Measurements from ENCODE around the gene PHF19.
A peak's percentile ranks its signal among the peaks of the same experiment; 100 is the strongest.

The PHF19 gene

DNA sequence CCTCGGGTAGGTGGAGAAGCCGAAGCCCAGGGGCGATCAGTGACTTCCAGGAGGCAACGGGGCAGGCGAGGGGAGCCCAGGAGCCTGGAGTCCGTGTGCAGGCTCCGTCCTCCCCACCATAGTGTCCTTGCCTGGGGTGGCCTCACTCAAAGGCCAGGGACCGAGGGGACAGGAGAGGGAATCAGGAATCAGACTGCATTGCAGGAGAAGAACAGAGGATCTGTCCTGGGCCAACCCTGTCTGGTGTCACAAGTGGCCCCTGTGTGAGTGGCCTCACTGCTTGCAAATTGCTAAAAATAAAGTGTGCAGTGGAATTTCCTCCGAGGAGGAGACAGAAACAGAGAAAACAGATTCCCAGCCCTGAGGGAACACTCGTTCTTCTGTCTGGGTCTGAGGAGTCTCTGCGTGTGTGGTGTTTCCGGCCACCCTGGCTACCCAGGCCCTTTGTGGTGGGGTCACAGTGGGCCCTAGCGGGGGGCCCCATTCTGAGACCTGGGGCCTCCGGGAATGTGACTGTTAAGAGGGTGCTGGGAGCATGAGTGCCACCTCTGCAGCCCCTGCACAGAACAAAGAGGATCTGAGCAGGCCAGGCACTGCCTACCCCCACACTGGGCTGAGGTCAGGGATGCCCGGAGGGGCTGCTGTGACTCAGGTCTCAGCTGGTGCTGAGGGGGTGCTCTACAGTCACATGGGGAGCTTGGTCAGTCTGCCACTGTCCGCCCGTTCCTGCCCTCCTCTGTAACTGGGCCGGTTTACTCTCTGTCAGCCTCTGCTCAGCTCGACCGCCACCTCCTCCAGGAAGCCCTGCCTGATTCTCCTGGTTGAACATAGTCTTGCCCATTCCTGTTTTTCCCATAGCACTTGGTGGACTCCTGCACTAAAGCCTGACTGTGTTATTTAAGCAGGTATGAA lies 42.2 kb upstream of the PHF19 start:
- 83 to 90% methylated on average over 14 to 18 of the region's 20 CpGs for WGBS, 2 experiments (ENCODE audit: insufficient coverage in 2 of 2)
- peak overlapping the region; percentile 86 for H3K27ac ChIP-seq (ENCODE audit: low read depth, low read length, severe bottlenecking)

DNA sequence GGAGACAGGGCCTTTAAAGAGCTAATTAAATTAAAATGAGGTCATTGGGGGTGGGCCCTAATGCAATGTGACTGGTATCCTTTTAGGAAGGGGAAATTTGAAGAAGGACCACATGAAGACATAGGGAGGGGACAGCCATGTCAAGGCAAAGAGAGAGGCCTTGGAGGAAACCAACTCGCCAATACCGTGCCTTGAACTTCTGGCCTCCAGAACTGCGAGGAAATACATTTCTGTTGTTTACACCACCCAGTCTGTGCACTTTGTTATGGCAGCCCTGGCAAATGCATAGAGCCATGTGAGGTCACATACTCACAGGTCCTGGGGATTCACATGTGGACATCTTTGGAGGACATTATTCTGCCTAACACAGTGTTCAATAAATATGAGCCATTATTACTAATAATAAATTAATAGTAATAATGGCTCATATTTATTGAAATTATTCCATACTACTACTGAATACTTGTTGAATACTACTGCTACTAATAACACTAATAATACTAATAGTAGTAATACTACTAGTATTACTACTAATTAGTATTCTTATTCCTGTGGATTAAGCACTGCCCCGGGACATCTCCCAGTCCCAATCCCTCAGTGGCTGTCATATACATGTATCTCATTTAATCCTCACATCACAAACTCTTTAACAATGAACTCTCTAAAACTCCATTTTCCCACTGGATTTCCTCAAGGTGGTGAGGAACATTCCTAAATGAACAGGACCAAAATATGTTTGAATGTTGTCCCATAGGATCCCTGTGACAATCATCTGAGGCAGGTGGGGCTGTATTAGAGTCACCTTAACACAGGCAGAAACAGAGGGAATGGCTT lies 41.2 kb upstream of the PHF19 start:
- H3K4me1 ChIP-seq (ENCODE audit: control insufficient read depth, insufficient read depth, low read length, poor library complexity, severe bottlenecking) = peaks cover 37% of the 10 kb centered on the region
- no peaks in the 10 kb centered on the region for H3K36me3 ChIP-seq (ENCODE audit: control insufficient read depth, insufficient read depth, low read length)
- H3K27ac ChIP-seq (ENCODE audit: low read depth, low read length, severe bottlenecking) = no peak overlapping the region
- H3K4me3 ChIP-seq (ENCODE audit: extremely low read depth, insufficient read depth, low read length, poor library complexity, severe bottlenecking) = no peak overlapping the region
- H3K9me3 ChIP-seq (ENCODE audit: control insufficient read depth, low read length) = peaks cover 3% of the 10 kb centered on the region
- 94 to 97% methylated on average over 3 to 4 of the region's 4 CpGs for WGBS, 2 experiments (ENCODE audit: insufficient coverage in 2 of 2)

More for the DNA sequence above, 42.2 kb upstream of the PHF19 start:
- peaks cover 3% of the 10 kb centered on the region for H3K9me3 ChIP-seq (ENCODE audit: control insufficient read depth, low read length)
- no peaks in the 10 kb centered on the region for H3K36me3 ChIP-seq (ENCODE audit: control insufficient read depth, insufficient read depth, low read length)
- no peak overlapping the region for H3K4me3 ChIP-seq (ENCODE audit: extremely low read depth, insufficient read depth, low read length, poor library complexity, severe bottlenecking)
- peaks cover 37% of the 10 kb centered on the region for H3K4me1 ChIP-seq (ENCODE audit: control insufficient read depth, insufficient read depth, low read length, poor library complexity, severe bottlenecking)

DNA sequence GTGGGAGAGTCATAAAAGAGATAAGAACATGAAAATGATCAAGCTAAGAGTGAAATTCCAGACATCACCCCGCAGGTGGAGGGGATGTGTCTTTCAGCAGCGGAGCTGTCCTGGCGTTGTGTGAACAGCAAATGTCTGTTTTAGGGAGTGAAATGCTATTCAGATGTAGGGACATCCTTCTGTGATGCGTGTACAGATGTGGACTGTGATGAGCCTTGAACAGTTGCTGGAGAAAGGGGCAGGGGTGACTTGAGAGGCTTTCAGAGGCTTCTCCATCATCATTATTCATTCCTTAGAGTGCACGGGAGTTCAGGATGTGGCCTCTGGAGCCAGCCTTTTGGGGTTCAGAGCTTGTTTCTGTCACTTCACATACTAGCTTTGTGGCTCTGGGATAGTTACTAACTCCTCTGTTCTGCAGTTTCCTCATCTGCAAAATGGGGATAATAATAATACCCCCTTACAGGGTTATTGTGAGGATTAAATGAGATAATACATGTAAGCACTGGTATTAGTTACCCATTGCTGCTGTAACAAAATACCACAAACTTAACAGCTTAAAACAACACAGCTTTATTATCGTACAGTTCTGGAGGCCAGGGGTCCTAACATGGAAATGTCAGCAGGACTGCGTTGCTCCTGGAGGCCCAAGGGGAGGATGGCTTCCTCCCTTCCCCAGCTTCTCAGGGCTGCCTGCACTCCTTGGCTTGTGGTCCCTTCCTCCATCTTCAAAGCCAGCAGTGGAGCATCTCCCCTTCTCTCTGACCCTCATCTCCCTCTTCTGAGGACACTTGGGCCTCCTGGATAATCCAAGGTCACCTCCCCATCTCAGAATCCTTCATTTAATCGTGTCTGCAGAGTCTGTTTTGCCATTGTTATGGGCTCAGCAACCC lies 40.2 kb upstream of the PHF19 start:
- Histone ChIP-seq H3K27ac (ENCODE audit: low read depth, low read length, severe bottlenecking) (no peak overlapping the region), H3K4me3 (ENCODE audit: extremely low read depth, insufficient read depth, low read length, poor library complexity, severe bottlenecking) (no peak overlapping the region), H3K4me1 (ENCODE audit: control insufficient read depth, insufficient read depth, low read length, poor library complexity, severe bottlenecking) (peaks cover 37% of the 10 kb centered on the region), H3K9me3 (ENCODE audit: control insufficient read depth, low read length) (peaks cover 3% of the 10 kb centered on the region), H3K36me3 (ENCODE audit: control insufficient read depth, insufficient read depth, low read length) (no peaks in the 10 kb centered on the region)
- 91 to 95% methylated on average over 7 of the region's 8 CpGs for WGBS, 2 experiments (ENCODE audit: insufficient coverage in 2 of 2)

DNA sequence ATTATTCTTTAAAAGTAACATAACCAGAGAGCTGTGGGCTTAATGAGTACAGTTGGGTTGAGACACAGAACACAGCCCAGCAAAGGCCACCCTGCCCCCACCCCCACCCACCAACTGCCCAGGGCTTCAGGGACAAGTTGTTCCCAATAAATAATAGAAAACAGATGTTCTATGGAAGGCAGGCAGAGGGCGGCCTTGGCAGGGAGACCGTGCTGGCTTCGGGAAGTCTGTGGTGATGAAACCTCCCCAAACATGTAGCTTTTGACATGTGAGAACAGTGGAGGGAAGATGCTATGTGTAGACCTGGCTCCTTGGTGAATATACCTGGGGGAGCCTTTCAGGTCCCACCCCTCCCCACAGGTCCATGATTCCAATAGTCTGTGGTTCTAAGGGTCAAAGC lies 39.6 kb upstream of the PHF19 start:
- WGBS, 2 experiments (ENCODE audit: insufficient coverage in 2 of 2) = 65 to 70% methylated on average over 2 to 3 of the region's 3 CpGs
- Histone ChIP-seq H3K4me3 (ENCODE audit: extremely low read depth, insufficient read depth, low read length, poor library complexity, severe bottlenecking) (no peak overlapping the region), H3K27ac (ENCODE audit: low read depth, low read length, severe bottlenecking) (no peak overlapping the region)

DNA sequence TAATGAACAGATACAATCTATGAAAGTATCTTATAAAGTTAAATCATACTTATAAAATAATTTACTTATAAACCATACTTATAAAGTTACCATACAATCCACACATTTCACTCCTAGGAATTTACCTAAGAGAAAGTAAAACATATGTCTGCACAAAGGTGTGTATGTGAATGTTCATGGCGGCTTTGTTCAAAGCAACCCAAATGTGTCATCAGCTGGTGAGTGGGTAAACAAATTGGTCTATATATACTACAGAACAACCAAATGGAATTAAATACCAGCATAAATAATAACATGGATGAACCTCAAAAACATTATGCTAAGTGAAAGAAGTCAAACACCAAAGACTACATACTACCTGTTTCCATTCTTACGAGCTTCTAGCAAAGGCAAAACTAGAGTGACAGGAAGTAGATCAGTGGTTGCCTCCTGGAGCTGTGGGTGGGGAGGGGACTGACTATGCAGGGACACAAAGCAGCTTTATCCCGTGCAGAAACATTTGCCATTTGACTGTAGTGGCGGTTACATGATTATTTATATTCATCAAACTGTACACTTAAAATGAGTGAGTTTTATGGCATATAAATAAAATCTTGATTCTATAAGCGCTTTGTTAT lies 39.0 kb upstream of the PHF19 start:
- Histone ChIP-seq H3K4me1 (ENCODE audit: control insufficient read depth, insufficient read depth, low read length, poor library complexity, severe bottlenecking) (peaks cover 25% of the 10 kb centered on the region), H3K9me3 (ENCODE audit: control insufficient read depth, low read length) (peaks cover 3% of the 10 kb centered on the region), H3K4me3 (ENCODE audit: extremely low read depth, insufficient read depth, low read length, poor library complexity, severe bottlenecking) (no peak overlapping the region), H3K27ac (ENCODE audit: low read depth, low read length, severe bottlenecking) (no peak overlapping the region), H3K36me3 (ENCODE audit: control insufficient read depth, insufficient read depth, low read length) (no peaks in the 10 kb centered on the region)
- WGBS, 2 experiments (ENCODE audit: insufficient coverage in 2 of 2) = 80% methylated on average over 1 of the region's 5 CpGs; no CpG with 5 or more reads in 1 of the 2 experiments

More for the DNA sequence above, 39.6 kb upstream of the PHF19 start:
- Histone ChIP-seq H3K4me1 (ENCODE audit: control insufficient read depth, insufficient read depth, low read length, poor library complexity, severe bottlenecking) (peaks cover 31% of the 10 kb centered on the region), H3K36me3 (ENCODE audit: control insufficient read depth, insufficient read depth, low read length) (no peaks in the 10 kb centered on the region), H3K9me3 (ENCODE audit: control insufficient read depth, low read length) (peaks cover 3% of the 10 kb centered on the region)

DNA sequence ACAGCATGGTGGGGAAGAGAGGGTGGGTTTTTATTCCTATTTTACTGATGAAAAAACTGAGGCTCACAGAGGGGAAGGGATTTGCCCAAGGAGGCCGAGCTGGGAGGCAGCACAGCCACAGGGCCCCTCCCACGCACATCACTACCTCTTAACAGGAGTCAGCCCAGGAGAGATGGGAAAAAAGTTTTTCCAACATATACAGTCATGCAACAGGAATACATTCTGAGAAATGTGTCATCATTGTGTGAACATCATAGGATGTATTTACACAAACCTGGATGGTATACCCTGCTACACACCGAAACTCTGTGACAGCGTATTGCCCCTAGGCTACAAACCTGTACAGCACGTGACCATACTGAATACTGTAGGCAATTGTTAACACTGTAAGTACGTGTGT lies 38.0 kb upstream of the PHF19 start:
- no peak overlapping the region for H3K4me3 ChIP-seq (ENCODE audit: extremely low read depth, insufficient read depth, low read length, poor library complexity, severe bottlenecking)
- peaks cover 3% of the 10 kb centered on the region for H3K9me3 ChIP-seq (ENCODE audit: control insufficient read depth, low read length)
- 100% methylated on average over 1 of the region's 6 CpGs; no CpG with 5 or more reads in 1 of the 2 experiments for WGBS, 2 experiments (ENCODE audit: insufficient coverage in 2 of 2)
- H3K4me1 ChIP-seq (ENCODE audit: control insufficient read depth, insufficient read depth, low read length, poor library complexity, severe bottlenecking) = peaks cover 16% of the 10 kb centered on the region
- H3K36me3 ChIP-seq (ENCODE audit: control insufficient read depth, insufficient read depth, low read length) = no peaks in the 10 kb centered on the region
- H3K27ac ChIP-seq (ENCODE audit: low read depth, low read length, severe bottlenecking) = no peak overlapping the region

DNA sequence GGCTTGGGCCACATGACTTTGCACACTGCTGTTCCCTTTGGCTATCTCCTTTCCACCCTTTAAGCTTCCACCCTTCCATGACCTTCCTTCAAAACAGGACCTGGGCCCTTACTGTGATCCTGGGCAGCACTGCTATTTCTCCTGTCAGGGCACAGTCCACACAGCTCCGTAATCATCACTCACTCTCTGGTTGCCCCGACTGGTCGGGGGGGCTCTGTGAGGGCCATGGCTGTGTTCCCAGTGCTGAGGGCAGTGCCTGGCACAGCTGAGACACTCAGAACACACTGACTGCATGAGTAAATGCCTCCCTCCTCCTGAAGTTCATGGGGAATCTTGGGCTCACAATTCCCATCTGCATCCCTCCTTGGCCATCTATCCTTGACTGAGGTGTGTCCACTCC lies 37.4 kb upstream of the PHF19 start:
- H3K9me3 ChIP-seq (ENCODE audit: control insufficient read depth, low read length) = peaks cover 3% of the 10 kb centered on the region
- WGBS, 2 experiments (ENCODE audit: insufficient coverage in 2 of 2) = 92 to 96% methylated on average over 2 to 3 of the region's 3 CpGs
- H3K36me3 ChIP-seq (ENCODE audit: control insufficient read depth, insufficient read depth, low read length) = no peaks in the 10 kb centered on the region
- peaks cover 11% of the 10 kb centered on the region for H3K4me1 ChIP-seq (ENCODE audit: control insufficient read depth, insufficient read depth, low read length, poor library complexity, severe bottlenecking)
- no peak overlapping the region for H3K4me3 ChIP-seq (ENCODE audit: extremely low read depth, insufficient read depth, low read length, poor library complexity, severe bottlenecking)
- H3K27ac ChIP-seq (ENCODE audit: low read depth, low read length, severe bottlenecking) = no peak overlapping the region

DNA sequence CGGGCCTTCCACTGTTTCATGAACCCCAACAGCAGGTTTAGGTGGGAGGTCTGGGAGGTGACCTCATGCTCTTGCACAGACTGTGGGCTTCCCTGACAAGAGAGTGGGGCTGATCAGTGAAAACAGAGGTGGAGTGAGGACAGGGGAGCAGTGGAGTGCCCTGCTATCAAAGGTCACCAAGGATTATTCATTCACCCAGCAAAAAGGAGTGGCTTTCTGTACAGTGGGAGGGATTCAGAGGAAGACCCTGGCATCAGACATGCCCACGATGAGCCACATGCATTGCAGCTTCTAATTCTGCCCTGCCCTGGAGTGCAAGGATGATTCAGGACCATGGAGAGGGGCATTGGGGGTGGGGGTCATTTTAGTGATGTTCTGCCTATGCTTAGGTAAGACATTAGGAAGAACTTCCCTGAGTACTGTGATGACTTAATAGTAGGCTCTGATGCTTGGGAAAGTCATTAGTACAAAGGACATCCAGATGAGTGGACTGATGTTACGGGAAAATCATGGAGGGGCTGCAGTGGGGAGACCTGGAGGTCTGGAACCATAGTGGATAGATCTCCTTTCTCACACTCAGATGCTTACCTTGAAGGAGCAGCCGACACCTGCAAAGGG lies 36.8 kb upstream of the PHF19 start:
- WGBS, 2 experiments (ENCODE audit: insufficient coverage in 2 of 2) = 69 to 91% methylated on average over 3 to 4 of the region's 4 CpGs
- peaks cover 3% of the 10 kb centered on the region for H3K9me3 ChIP-seq (ENCODE audit: control insufficient read depth, low read length)

DNA sequence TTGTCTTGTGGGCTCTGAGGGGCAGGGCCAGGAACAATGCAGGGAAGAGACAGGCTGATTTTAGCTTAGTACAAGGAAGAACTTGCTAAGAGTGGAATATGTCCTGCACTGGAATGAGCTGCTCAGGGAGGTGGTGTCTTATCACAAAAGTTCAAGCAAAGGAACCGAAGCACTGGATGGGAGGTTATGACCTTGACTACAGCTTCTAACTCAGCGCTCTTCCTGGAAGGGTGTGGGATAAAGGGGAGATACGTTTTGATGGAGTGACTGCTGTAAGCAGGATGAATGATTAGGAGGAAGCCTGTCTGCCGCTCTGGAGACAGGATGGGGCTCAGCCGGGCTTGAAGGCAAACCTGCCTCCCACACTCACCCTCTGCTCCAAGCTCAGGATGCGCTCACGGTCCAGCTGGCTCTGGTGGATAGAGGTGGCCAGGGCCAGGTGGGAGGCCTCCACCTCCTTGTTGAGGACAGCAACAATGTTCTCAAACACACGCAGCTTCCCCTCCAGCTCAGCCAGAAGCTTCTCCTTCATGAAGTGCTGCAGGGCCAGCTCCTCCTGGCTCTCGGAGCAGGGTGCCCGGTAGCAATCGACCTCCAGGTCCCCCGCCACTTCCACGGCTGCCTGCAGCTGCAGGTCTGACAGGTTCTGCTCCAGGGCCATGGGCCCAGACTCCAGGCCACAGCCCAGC lies 36.1 kb upstream of the PHF19 start:
- H3K27ac ChIP-seq (ENCODE audit: low read depth, low read length, severe bottlenecking) = no peak overlapping the region
- WGBS, 2 experiments (ENCODE audit: insufficient coverage in 2 of 2) = 77 to 89% methylated on average over 9 to 11 of the region's 13 CpGs
- H3K9me3 ChIP-seq (ENCODE audit: control insufficient read depth, low read length) = peaks cover 3% of the 10 kb centered on the region
- no peak overlapping the region for H3K4me3 ChIP-seq (ENCODE audit: extremely low read depth, insufficient read depth, low read length, poor library complexity, severe bottlenecking)
- no peaks in the 10 kb centered on the region for H3K36me3 ChIP-seq (ENCODE audit: control insufficient read depth, insufficient read depth, low read length)
- H3K4me1 ChIP-seq (ENCODE audit: control insufficient read depth, insufficient read depth, low read length, poor library complexity, severe bottlenecking) = no peaks in the 10 kb centered on the region

More for the DNA sequence above, 36.8 kb upstream of the PHF19 start:
- Histone ChIP-seq H3K4me3 (ENCODE audit: extremely low read depth, insufficient read depth, low read length, poor library complexity, severe bottlenecking) (no peak overlapping the region), H3K4me1 (ENCODE audit: control insufficient read depth, insufficient read depth, low read length, poor library complexity, severe bottlenecking) (peaks cover 5% of the 10 kb centered on the region), H3K36me3 (ENCODE audit: control insufficient read depth, insufficient read depth, low read length) (no peaks in the 10 kb centered on the region), H3K27ac (ENCODE audit: low read depth, low read length, severe bottlenecking) (no peak overlapping the region)

Data from mesodermal cell (in vitro differentiated cells).